ENCODE data around the gene TMEM121. TPM values are rescaled to one million over a fixed set of nuclear protein-coding genes. Genes with fewer than 3 reads are reported as not detected.

Gene TMEM121
- total and polyA plus RNA-seq, 2 of the 4 experiments (the other 2 are of a cell fraction), result 2.7 to 6.3 TPM

DNA sequence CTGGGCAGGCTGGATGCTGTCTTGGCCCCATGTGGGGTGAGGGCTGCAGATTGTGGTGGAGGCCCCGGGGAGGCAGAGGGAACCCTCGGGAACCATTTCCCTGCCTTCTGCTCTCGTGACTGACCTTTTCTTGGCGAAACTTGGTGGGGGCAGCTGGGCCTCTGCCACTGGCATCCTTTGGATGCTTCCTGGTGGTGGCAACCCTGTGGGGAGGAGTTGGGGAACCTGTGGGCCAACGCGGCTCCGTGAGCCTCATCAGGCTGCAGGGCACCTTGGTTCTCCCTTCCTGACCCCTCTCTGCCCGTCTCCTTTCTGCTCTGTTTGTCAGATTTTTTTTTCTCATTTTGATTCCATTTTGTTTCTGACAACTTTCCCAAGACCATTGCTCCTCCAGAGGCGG, 14.4 kb downstream of the TMEM121 start:
- CTCF ChIA-PET, result no interaction called here
- H3K4me2 ChIP-seq (ENCODE audit: low read depth, low read length), result no peak overlapping the region

More for the DNA sequence above, 14.4 kb downstream of the TMEM121 start:
- no peaks in the 10 kb centered on the region for H3K4me1 ChIP-seq (ENCODE audit: control insufficient read depth, insufficient read depth, low read length)
- no peaks in the 10 kb centered on the region for H3K36me3 ChIP-seq (ENCODE audit: control insufficient read depth, insufficient read depth, low read length)
- no peak overlapping the region for H2BK15ac ChIP-seq (ENCODE audit: low read depth, low read length)
- H4K5ac ChIP-seq (ENCODE audit: low read depth, low read length), result no peak overlapping the region
- no peaks in the 10 kb centered on the region for H3K9me1 ChIP-seq (ENCODE audit: insufficient read depth, low read length)
- ATAC-seq (ENCODE audit: low read depth) (no peak), DNase-seq (no peak)
- no peak overlapping the region for H3K56ac ChIP-seq (ENCODE audit: extremely low read depth, insufficient read depth, low read length)
- POLR2A ChIA-PET (ENCODE audit: unreplicated experiment), result no interaction called here
- H3K27me3 ChIP-seq (ENCODE audit: control insufficient read depth, insufficient read depth, low read length), result peaks cover 11% of the 10 kb centered on the region; the same call in 1 of the 2 replicates
- no peaks in the 10 kb centered on the region for H4K20me1 ChIP-seq (ENCODE audit: insufficient read depth, low read length)
- H4K91ac ChIP-seq (ENCODE audit: insufficient read depth, low read depth, low read length), result no peak overlapping the region
- no peak overlapping the region for H2BK120ac ChIP-seq (ENCODE audit: low read depth, low read length)
- H3K27ac ChIP-seq (ENCODE audit: insufficient read depth, low read length), result no peak overlapping the region
- H3K18ac ChIP-seq (ENCODE audit: low read depth, low read length), result no peak overlapping the region
- no peak overlapping the region for H3K9ac ChIP-seq (ENCODE audit: low read depth, low read length)
- no peak overlapping the region for H2AFZ ChIP-seq (replicated peaks; ENCODE audit: low read length, poor library complexity)
- no TSS peak for BruUV-seq (replicated peaks)
- TF ChIP-seq NFE2L2 (IDR thresholded peaks at IDR 0.05; ENCODE audit: low read depth, low read length) (no peak), RFX5 (IDR thresholded peaks at IDR 0.05; ENCODE audit: low read depth, low read length) (no peak), CHD1 (IDR thresholded peaks at IDR 0.05; ENCODE audit: low read depth, low read length) (no peak), BHLHE40 (IDR thresholded peaks at IDR 0.05; ENCODE audit: low read depth, low read length) (no peak)
- TF ChIP-seq, protein P1, sequence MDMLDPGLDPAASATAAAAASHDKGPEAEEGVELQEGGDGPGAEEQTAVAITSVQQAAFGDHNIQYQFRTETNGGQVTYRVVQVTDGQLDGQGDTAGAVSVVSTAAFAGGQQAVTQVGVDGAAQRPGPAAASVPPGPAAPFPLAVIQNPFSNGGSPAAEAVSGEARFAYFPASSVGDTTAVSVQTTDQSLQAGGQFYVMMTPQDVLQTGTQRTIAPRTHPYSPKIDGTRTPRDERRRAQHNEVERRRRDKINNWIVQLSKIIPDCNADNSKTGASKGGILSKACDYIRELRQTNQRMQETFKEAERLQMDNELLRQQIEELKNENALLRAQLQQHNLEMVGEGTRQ (IDR thresholded peaks at IDR 0.05; ENCODE audit: low read depth, low read length), result no peak
- no peak overlapping the region for H3K4me3 ChIP-seq (ENCODE audit: insufficient read depth, low read depth, low read length)
- 40% methylated on average over 1 of the region's 9 CpGs; no CpG with 5 or more reads in 1 of the 2 experiments for WGBS, 2 experiments (ENCODE audit: extremely low coverage in 2 of 2, insufficient read length in 1 of 2)
- no peak overlapping the region for H3K14ac ChIP-seq (replicated peaks; ENCODE audit: low read depth, low read length)
- H4K8ac ChIP-seq (ENCODE audit: low read depth in 2 of 2, low read length in 2 of 2), result no peak overlapping the region
- dilution Hi-C loops (cut with HindIII; ENCODE audit: low sequenced_read_pairs, unreplicated experiment) (no loop called here), in situ Hi-C loops (cut with MboI; ENCODE audit: low sequenced_read_pairs) (no loop called here), intact Hi-C loops (cut with micrococcal nuclease) (no loop called here)
- no peak overlapping the region for H2BK20ac ChIP-seq (ENCODE audit: low read depth, low read length)
- peaks cover 1% of the 10 kb centered on the region; the same call in 1 of the 2 replicates for H3K9me3 ChIP-seq (ENCODE audit: control insufficient read depth, insufficient read depth, low read length)
- no peaks in the 10 kb centered on the region for H3K79me1 ChIP-seq (ENCODE audit: low read depth in 1 of 2, low read length in 2 of 2)
- no peak overlapping the region for H2AK5ac ChIP-seq (ENCODE audit: low read depth, low read length)
- H3K4ac ChIP-seq (ENCODE audit: low read depth, low read length), result no peak overlapping the region
- H3K23ac ChIP-seq (ENCODE audit: low read depth, low read length), result no peak overlapping the region
- no peak overlapping the region for H2BK5ac ChIP-seq (ENCODE audit: low read depth, low read length, poor library complexity, severe bottlenecking)
- no peak overlapping the region for H2AK9ac ChIP-seq (replicated peaks; ENCODE audit: low read depth, low read length, poor library complexity)

All from IMR-90 (cell line).